Measurements from ENCODE around the gene TMEM107.

Gene TMEM107

GRCh38 chr17:8137645-8138373 is 38.4 kb downstream of the TMEM107 start:
- no peak for DNase-seq (ENCODE audit: low spot score)

DNA sequence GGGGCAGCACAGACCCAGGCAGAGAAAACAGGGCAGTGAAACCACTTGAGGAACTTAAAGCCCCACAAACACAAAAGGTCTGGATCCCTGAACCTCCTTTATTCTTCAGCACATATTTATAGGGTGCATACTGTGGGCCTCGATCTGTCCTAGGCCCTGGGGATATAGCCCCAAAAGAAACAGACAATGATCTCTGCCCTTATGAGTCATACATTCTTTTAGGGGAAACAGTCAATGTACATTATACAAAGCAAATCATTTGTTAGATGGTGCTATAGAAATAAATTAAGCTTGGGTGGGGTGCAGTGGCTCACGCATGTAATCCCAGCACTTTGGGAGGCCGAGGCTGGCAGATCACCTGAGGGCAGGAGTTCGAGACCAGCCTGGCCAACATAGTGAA is 42.2 kb downstream of the TMEM107 start:
- no peak for DNase-seq (ENCODE audit: low spot score)

DNA sequence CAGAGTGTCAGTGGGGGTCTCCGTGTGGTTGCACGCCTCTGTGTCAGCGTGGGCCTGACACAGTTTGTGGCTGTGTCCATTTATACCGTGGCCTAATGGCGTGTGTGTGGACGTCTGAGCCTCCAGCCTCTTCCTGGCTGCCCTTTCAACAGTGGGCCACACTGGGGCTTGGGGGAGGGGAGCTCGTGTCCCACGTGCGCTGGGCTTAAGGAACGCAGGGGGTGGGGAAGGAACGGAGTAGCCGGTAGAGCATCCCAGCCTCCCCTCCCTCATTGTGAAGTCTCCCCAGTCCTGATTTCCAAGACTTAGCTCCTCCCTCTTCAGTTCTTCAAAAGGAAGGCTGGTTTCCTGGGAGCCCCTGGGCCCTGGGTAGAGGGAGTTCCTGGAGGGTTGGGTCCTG is 42.8 kb downstream of the TMEM107 start:
- no peak for DNase-seq (ENCODE audit: low spot score)

DNA sequence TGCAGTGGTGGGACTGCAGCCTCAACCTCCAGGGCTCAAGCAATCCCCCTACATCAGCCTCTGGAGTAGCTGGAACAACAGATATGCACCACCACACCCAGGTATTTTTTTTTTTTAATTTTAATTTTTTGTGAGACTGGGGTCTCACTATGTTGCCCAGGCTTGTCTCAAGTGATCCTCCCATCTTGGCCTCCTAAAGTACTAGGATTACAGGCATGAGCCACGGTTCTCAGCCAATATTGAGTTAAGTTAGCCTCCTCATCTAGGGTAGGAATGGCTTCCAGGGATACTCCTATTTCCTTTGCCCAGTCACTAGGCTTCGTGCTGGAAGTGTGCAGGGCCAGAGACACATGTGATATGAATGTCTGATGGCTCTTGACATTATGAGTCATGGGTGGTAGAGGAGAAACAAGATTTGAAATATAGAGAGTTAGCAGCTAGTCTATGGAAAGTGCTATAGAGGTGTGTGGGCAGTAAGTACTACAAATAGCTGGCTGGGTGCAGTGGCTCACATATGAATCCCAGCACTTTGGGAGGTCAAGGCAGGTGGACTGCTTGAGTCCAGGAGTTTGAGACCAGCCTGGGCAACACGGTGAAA is 44.2 kb downstream of the TMEM107 start:
- DNase-seq (ENCODE audit: low spot score): peak; percentile 38

GRCh38 chr17:8128125-8128784 is 47.9 kb downstream of the TMEM107 start:
- no peak for DNase-seq (ENCODE audit: low spot score)

DNA sequence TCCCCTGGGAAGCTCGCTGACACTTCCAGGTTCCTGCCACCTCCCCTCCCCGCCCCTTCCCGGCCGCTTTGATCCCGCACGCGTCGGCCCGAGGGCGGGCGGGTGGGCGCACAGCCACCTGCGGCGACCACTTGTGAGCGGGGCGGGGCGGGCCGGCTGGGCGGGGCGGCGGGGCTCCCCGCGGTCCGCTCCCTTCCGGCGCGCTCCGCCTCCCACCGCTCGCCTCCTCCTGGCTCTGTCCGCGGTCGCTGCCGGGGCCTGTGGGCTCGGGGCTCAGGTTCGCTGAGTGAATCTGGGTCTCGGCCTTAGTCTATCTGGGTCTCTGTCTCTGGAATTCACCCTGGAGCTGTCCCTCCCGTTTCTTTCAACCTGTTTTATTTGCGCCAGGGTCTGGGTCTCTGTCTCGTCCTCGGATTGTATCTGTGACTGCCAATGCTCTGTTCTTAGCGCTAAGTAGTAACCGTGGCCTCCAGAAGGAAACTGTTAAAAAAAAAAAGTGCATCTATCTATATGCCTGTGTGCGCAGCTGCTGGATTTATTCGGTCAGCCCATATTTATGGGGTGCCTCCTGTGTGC is 49.6 kb downstream of the TMEM107 start:
- peak; percentile 26 for DNase-seq (ENCODE audit: low spot score)

- DNase-seq (ENCODE audit: low spot score): no peak
These were observed 50.2 kb downstream of the TMEM107 start for GRCh38 chr17:8125947-8126490.

- peak; percentile 72 for DNase-seq (ENCODE audit: low spot score)
These were observed 50.8 kb downstream of the TMEM107 start for GRCh38 chr17:8125154-8125946.

DNA sequence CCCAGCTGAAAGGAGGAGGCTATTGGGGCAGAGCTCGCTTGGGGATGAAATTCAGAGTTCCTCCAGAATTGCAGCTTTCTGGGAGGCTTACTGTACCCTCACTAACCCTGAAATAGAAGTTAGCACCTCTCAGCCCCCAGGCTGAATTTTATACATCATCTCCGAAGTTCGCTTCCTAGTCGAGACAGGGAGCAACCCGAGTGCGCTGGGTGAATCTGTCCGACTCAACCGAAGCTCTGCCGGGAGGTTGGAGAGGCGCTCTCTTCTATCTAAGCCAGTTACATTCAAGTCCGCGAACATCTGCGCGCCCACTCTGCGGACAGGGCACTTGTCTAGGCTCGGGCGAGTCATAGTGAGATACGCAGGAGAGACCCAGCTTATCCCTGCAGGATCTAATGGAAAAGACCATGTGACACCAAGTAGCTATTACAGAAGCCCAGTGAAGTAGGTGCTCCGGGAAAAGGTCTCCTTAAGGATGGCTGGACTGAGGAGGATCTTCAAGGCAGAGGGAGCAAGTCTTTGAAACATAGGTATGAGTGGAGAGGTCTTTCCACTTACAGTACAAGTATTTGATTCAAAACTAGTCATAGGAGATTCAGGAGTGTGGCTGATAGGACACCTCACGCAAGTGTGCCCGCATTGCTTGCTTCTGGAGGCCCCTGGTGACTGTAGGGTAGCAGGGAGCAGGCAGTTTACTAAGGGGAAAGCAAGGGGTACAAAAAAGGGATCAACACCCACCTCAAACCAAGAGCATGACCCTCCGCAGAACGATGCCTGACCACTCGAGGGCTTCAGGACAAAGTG is 51.6 kb downstream of the TMEM107 start:
- no peak for DNase-seq (ENCODE audit: low spot score)

DNA sequence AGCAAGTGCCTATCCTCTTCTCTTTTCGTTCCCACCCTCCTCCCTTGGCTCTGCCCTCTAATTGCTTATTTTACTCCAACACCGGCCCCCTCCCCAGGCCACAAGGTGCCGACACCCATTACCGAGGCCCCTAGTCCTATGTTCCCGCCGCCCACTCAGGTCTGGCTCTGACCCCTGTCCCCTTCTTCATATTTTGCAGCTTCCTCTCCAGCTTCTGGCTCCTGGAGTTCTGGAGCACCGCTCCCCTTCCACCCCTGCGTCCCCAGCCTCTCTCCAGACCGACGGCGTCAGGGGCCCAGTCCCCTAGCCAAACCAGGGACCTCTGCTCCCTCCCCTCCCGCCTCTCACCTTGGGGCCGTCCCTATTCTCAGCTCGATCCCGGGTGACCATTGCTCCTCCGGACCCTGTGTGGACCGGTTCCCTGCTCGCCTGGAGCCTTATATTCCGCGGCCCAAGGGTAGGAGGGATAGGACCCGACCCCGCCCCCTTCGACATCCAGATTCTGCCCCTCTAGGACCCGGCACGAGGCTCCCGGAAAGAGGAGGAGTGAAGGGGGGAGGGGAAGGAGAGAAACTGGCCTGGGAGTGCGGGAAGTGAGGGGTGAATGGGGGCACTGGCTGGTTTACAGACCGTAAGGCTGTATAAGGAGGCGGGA is 52.4 kb downstream of the TMEM107 start, which contains the start of gene HES7:
HES7 (minus strand) TSS at position 412 of the 655 bp plus-strand sequence; CDS start at position 390, 22 bp downstream.
- no peak for DNase-seq (ENCODE audit: low spot score)

- no peak for DNase-seq (ENCODE audit: low spot score)
These were observed 53.1 kb downstream of the TMEM107 start for GRCh38 chr17:8122924-8123694.

Measured in kidney capillary endothelial cell (primary cell).